T47D (cell line): ENCODE measurements around the gene IFT57.

Experiments
- DNase-seq, 2 experiments: peaks; one replicate each; pipeline versions ENCODE4 v3.0.0 to v3.0.0-alpha.2; 2011 to 2012; ENCODE audit warnings: low read depth in 1 of 2, low spot score in 1 of 2
- JUND ChIP-seq: IDR thresholded peaks from 2 replicates; pipeline ENCODE4 v1.6.1; 2012; ENCODE audit warnings: low read depth
- in situ Hi-C: cut with HindIII; loops from 2 replicates; pipeline ENCODE4 v1.10.0; 2016; ENCODE audit warnings: low sequenced_read_pairs, low pct_unique_long_range_greater_than_20kb

Gene IFT57

GRCh38 chr3:108235290-108235689, 13.1 kb upstream of the IFT57 start:
- in situ Hi-C loops: no loop called here
- DNase-seq: no peak
- TF ChIP-seq JUND: no peak

- no peak for DNase-seq
- in situ Hi-C loops: no loop called here
- no peak for TF ChIP-seq JUND
These were observed 12.2 kb upstream of the IFT57 start for GRCh38 chr3:108234387-108234957.

GRCh38 chr3:108228286-108228685, 6.1 kb upstream of the IFT57 start:
- no peak for DNase-seq
- in situ Hi-C loops: no loop called here
- no peak for TF ChIP-seq JUND

GRCh38 chr3:108227131-108227530, 4.9 kb upstream of the IFT57 start:
- in situ Hi-C loops: no loop called here
- TF ChIP-seq JUND: no peak
- DNase-seq: no peak

GRCh38 chr3:108225221-108225620, 3.0 kb upstream of the IFT57 start:
- in situ Hi-C loops: no loop called here
- no peak for DNase-seq
- TF ChIP-seq JUND: no peak

GRCh38 chr3:108223928-108224327, 1.7 kb upstream of the IFT57 start:
- no peak for TF ChIP-seq JUND
- DNase-seq: no peak
- in situ Hi-C loops: no loop called here

GRCh38 chr3:108222853-108223565, 785 bp upstream of the IFT57 start:
- TF ChIP-seq JUND: no peak
- in situ Hi-C loops: no loop called here
- no peak for DNase-seq

GRCh38 chr3:108221393-108221792, 831 bp downstream of the IFT57 start:
- in situ Hi-C loops: no loop called here
- DNase-seq: no peak
- TF ChIP-seq JUND: no peak

GRCh38 chr3:108219336-108219735, 2.9 kb downstream of the IFT57 start:
- in situ Hi-C loops: no loop called here
- DNase-seq: no peak

GRCh38 chr3:108218811-108219210, 3.4 kb downstream of the IFT57 start:
- DNase-seq: no peak
- no peak for TF ChIP-seq JUND
- in situ Hi-C loops: no loop called here

More at GRCh38 chr3:108219336-108219735, 2.9 kb downstream of the IFT57 start:
- TF ChIP-seq JUND: no peak

GRCh38 chr3:108215871-108216270, 6.4 kb downstream of the IFT57 start:
- no peak for DNase-seq
- in situ Hi-C loops: no loop called here
- TF ChIP-seq JUND: no peak

GRCh38 chr3:108209579-108209978, 12.6 kb downstream of the IFT57 start:
- in situ Hi-C loops: no loop called here
- no peak for DNase-seq
- TF ChIP-seq JUND: no peak

- DNase-seq: no peak
- in situ Hi-C loops: no loop called here
- no peak for TF ChIP-seq JUND
These were observed 13.4 kb downstream of the IFT57 start for GRCh38 chr3:108208831-108209230.

GRCh38 chr3:108202834-108203233, 19.4 kb downstream of the IFT57 start:
- no peak for TF ChIP-seq JUND
- peak in 1 of 2 experiments; percentile 5 for DNase-seq
- in situ Hi-C loops: no loop called here
